ENCODE results near the gene GRPEL1. TPM values are rescaled to one million over a fixed set of nuclear protein-coding genes. Genes with fewer than 3 reads are reported as not detected.

GRPEL1 gene
- total and polyA plus RNA-seq, 2 of the 8 experiments (the other 6 are each of a cell fraction or from before 2014, with no cell fraction given): 13.5 to 39.9 TPM

- no peak for TF ChIP-seq EGR1 (IDR thresholded peaks at IDR 0.05; ENCODE audit: borderline replicate concordance, low read depth, low read length)
- TF ChIP-seq CREB1 (IDR thresholded peaks at IDR 0.05): no peak
Observed at GRCh38 chr4:7096236-7096635, 28.4 kb upstream of the GRPEL1 start (continued).
